ENCODE data around the gene PWWP2A. TPM values are rescaled to one million over a fixed set of nuclear protein-coding genes. Genes with fewer than 3 reads are reported as not detected.

The PWWP2A gene, protein sequence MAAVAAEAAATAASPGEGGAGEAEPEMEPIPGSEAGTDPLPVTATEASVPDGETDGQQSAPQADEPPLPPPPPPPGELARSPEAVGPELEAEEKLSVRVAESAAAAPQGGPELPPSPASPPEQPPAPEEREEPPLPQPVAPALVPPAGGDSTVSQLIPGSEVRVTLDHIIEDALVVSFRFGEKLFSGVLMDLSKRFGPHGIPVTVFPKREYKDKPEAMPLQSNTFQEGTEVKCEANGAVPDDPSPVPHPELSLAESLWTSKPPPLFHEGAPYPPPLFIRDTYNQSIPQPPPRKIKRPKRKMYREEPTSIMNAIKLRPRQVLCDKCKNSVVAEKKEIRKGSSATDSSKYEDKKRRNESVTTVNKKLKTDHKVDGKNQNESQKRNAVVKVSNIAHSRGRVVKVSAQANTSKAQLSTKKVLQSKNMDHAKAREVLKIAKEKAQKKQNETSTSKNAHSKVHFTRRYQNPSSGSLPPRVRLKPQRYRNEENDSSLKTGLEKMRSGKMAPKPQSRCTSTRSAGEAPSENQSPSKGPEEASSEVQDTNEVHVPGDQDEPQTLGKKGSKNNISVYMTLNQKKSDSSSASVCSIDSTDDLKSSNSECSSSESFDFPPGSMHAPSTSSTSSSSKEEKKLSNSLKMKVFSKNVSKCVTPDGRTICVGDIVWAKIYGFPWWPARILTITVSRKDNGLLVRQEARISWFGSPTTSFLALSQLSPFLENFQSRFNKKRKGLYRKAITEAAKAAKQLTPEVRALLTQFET
- total RNA-seq (2022; extraction: Qiagen RNA extraction) = 8.3 to 10.7 TPM (median 8.9 TPM) in 5 replicates

GRCh38 chr5:160119142-160119904, at the start of gene PWWP2A:
Gene PWWP2A (minus strand): TSS chr5:160119450. CDS start chr5:160119388, 62 bp downstream.

Other genes starting within 250 kb of the PWWP2A start
- 20.0 to 28.1 TPM (median 24.3 TPM) in 5 replicates for gene ADRA1B, start 203.0 kb downstream of the PWWP2A start, total RNA-seq (2022; extraction: Qiagen RNA extraction)
- 67.2 to 71.3 TPM (median 68.8 TPM) in 5 replicates for gene TTC1, start 110.3 kb downstream of the PWWP2A start, total RNA-seq (2022; extraction: Qiagen RNA extraction)
- 0.60 to 1.3 TPM (median 0.75 TPM) in 5 replicates for gene FABP6, start 110.1 kb upstream of the PWWP2A start, total RNA-seq (2022; extraction: Qiagen RNA extraction)
- gene CCNJL, start 193.1 kb upstream of the PWWP2A start, total RNA-seq (2022; extraction: Qiagen RNA extraction) = 10.0 to 12.3 TPM (median 11.8 TPM) in 5 replicates